ENCODE results near the gene MYZAP.

DNA sequence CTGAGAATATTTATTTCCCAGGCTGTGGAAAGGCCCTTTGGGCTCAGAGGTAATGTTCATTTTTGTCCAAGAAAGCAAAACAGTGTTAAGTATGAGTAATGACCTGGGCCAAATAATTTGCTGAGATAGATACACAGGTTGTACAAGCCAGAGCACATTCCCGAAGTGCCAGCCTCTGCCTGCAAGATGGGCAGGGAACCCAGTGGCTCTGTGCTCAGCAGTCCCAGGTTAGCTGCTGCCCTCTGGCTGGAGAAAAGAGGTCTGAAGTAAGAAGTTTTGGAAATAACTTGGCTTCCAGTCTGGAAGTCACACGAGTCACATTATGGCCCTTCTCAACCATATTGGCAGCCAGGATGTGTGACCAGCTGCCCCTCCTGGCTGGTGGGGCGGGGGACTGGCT, 20.2 kb downstream of the MYZAP start:
- TF ChIP-seq RARB (CRISPR knock-in tag; IDR thresholded peaks at IDR 0.05), result no peak
- TF ChIP-seq, protein P1, sequence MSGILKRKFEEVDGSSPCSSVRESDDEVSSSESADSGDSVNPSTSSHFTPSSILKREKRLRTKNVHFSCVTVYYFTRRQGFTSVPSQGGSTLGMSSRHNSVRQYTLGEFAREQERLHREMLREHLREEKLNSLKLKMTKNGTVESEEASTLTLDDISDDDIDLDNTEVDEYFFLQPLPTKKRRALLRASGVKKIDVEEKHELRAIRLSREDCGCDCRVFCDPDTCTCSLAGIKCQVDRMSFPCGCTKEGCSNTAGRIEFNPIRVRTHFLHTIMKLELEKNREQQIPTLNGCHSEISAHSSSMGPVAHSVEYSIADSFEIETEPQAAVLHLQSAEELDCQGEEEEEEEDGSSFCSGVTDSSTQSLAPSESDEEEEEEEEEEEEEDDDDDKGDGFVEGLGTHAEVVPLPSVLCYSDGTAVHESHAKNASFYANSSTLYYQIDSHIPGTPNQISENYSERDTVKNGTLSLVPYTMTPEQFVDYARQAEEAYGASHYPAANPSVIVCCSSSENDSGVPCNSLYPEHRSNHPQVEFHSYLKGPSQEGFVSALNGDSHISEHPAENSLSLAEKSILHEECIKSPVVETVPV (CRISPR knock-in tag; IDR thresholded peaks at IDR 0.05), result no peak
- TF ChIP-seq, protein P2, sequence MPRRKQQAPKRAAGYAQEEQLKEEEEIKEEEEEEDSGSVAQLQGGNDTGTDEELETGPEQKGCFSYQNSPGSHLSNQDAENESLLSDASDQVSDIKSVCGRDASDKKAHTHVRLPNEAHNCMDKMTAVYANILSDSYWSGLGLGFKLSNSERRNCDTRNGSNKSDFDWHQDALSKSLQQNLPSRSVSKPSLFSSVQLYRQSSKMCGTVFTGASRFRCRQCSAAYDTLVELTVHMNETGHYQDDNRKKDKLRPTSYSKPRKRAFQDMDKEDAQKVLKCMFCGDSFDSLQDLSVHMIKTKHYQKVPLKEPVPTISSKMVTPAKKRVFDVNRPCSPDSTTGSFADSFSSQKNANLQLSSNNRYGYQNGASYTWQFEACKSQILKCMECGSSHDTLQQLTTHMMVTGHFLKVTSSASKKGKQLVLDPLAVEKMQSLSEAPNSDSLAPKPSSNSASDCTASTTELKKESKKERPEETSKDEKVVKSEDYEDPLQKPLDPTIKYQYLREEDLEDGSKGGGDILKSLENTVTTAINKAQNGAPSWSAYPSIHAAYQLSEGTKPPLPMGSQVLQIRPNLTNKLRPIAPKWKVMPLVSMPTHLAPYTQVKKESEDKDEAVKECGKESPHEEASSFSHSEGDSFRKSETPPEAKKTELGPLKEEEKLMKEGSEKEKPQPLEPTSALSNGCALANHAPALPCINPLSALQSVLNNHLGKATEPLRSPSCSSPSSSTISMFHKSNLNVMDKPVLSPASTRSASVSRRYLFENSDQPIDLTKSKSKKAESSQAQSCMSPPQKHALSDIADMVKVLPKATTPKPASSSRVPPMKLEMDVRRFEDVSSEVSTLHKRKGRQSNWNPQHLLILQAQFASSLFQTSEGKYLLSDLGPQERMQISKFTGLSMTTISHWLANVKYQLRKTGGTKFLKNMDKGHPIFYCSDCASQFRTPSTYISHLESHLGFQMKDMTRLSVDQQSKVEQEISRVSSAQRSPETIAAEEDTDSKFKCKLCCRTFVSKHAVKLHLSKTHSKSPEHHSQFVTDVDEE (CRISPR knock-in tag; IDR thresholded peaks at IDR 0.05), result no peak
- TF ChIP-seq, protein P3, sequence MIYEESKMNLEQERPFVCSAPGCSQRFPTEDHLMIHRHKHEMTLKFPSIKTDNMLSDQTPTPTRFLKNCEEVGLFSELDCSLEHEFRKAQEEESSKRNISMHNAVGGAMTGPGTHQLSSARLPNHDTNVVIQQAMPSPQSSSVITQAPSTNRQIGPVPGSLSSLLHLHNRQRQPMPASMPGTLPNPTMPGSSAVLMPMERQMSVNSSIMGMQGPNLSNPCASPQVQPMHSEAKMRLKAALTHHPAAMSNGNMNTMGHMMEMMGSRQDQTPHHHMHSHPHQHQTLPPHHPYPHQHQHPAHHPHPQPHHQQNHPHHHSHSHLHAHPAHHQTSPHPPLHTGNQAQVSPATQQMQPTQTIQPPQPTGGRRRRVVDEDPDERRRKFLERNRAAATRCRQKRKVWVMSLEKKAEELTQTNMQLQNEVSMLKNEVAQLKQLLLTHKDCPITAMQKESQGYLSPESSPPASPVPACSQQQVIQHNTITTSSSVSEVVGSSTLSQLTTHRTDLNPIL (CRISPR knock-in tag; IDR thresholded peaks at IDR 0.05; ENCODE audit: low read depth), result no peak
- TF ChIP-seq ZFP30 (CRISPR knock-in tag; IDR thresholded peaks at IDR 0.05), result no peak
- TF ChIP-seq, protein P4, sequence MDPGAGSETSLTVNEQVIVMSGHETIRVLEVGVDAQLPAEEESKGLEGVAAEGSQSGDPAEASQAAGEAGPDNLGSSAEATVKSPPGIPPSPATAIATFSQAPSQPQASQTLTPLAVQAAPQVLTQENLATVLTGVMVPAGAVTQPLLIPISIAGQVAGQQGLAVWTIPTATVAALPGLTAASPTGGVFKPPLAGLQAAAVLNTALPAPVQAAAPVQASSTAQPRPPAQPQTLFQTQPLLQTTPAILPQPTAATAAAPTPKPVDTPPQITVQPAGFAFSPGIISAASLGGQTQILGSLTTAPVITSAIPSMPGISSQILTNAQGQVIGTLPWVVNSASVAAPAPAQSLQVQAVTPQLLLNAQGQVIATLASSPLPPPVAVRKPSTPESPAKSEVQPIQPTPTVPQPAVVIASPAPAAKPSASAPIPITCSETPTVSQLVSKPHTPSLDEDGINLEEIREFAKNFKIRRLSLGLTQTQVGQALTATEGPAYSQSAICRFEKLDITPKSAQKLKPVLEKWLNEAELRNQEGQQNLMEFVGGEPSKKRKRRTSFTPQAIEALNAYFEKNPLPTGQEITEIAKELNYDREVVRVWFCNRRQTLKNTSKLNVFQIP (CRISPR knock-in tag; IDR thresholded peaks at IDR 0.05; ENCODE audit: borderline replicate concordance, low read depth), result no peak
- TF ChIP-seq ZNF565 (CRISPR knock-in tag; conservative IDR thresholded peaks at IDR 0.05; ENCODE audit: low read depth), result no peak
- TF ChIP-seq, protein P5, sequence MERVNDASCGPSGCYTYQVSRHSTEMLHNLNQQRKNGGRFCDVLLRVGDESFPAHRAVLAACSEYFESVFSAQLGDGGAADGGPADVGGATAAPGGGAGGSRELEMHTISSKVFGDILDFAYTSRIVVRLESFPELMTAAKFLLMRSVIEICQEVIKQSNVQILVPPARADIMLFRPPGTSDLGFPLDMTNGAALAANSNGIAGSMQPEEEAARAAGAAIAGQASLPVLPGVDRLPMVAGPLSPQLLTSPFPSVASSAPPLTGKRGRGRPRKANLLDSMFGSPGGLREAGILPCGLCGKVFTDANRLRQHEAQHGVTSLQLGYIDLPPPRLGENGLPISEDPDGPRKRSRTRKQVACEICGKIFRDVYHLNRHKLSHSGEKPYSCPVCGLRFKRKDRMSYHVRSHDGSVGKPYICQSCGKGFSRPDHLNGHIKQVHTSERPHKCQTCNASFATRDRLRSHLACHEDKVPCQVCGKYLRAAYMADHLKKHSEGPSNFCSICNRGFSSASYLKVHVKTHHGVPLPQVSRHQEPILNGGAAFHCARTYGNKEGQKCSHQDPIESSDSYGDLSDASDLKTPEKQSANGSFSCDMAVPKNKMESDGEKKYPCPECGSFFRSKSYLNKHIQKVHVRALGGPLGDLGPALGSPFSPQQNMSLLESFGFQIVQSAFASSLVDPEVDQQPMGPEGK (CRISPR knock-in tag; IDR thresholded peaks at IDR 0.05; ENCODE audit: borderline replicate concordance), result no peak
- no peak for TF ChIP-seq ZNF8 (CRISPR knock-in tag; IDR thresholded peaks at IDR 0.05)
- no peak for TF ChIP-seq ARNTL (CRISPR knock-in tag; IDR thresholded peaks at IDR 0.05; ENCODE audit: borderline replicate concordance, low read depth)
- TF ChIP-seq ZC3H10 (CRISPR knock-in tag; IDR thresholded peaks at IDR 0.05), result no peak
- TF ChIP-seq ZFP3 (CRISPR knock-in tag; IDR thresholded peaks at IDR 0.05), result no peak
- no peak for TF ChIP-seq TCF4 (CRISPR knock-in tag; IDR thresholded peaks at IDR 0.05; ENCODE audit: borderline replicate concordance)

Data from SK-N-SH treated with all-trans-retinoic acid at 6 μM for 48 hours (cell line).